Superior temporal gyrus (tissue), 1 donor: ENCODE measurements around the gene MKLN1.

Source experiments
- DNase-seq: peaks from one replicate; pipeline ENCODE4 v3.0.0-alpha.2; 2016; ENCODE audit errors: extremely low spot score

Gene MKLN1

DNA sequence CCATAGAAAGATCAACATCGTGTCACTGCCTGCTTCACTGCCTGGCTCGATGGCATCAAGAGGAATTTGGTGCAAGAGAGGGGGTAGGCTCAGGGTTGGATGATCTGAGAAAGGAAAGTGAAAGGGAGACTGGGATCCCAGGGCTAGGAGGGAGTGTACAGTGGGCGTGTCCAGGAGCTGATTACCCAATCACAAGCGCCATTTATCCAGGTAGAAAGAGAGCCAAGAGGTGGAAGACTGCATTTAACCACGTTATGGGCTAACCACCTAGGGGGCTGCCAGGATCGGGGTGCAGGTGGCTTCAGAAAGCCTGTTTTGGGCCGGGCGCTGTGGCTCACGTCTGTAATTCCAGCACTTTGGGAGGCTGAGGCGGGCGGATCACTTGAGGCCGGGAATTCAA lies 218.4 kb downstream of the MKLN1 start:
- DNase-seq = no peak
